HEK293 (cell line): ENCODE results near the gene ZNF436.

ENCODE experiments used
- IKZF3 ChIP-seq: fragments of 450-650 bp; IDR thresholded peaks from 2 replicates; pipeline ENCODE4 v1.5.0; 2018; ENCODE audit warnings: missing biosample characterization, mild to moderate bottlenecking, missing genetic modification characterization, moderate library complexity
- INSM2 ChIP-seq: fragments of 450-650 bp; formaldehyde crosslinking; IDR thresholded peaks from 2 replicates; pipeline ENCODE4 v1.5.1; 2016; ENCODE audit warnings: missing biosample characterization, missing genetic modification characterization
- KLF17 ChIP-seq: fragments of 450-650 bp; formaldehyde crosslinking; IDR thresholded peaks from 2 replicates; pipeline ENCODE4 v1.5.1; 2016; ENCODE audit warnings: missing biosample characterization, missing genetic modification characterization
- PRDM1 ChIP-seq: fragments of 450-650 bp; formaldehyde crosslinking; IDR thresholded peaks from 2 replicates; pipeline ENCODE4; 2016; ENCODE audit warnings: missing biosample characterization, missing genetic modification characterization
- RBAK ChIP-seq: fragments of 450-650 bp; formaldehyde crosslinking; IDR thresholded peaks from 2 replicates; pipeline ENCODE4 v1.5.1; 2016; ENCODE audit warnings: missing biosample characterization, missing genetic modification characterization
- ZBTB17 ChIP-seq: fragments of 450-650 bp; formaldehyde crosslinking; IDR thresholded peaks from 2 replicates; pipeline ENCODE4 v1.5.1; 2016; ENCODE audit warnings: missing biosample characterization, missing genetic modification characterization
- ZBTB49 ChIP-seq: fragments of 450-650 bp; formaldehyde crosslinking; IDR thresholded peaks from 2 replicates; pipeline ENCODE4 v1.5.1; 2016; ENCODE audit warnings: missing biosample characterization, missing genetic modification characterization, low read depth
- ZFP69B ChIP-seq: fragments of 450-650 bp; formaldehyde crosslinking; IDR thresholded peaks from 2 replicates; pipeline ENCODE4 v1.5.1; 2016; ENCODE audit warnings: missing biosample characterization, missing genetic modification characterization
- ZNF184 ChIP-seq: fragments of 450-650 bp; IDR thresholded peaks from 2 replicates; pipeline ENCODE4 v1.5.1; 2018; ENCODE audit warnings: missing biosample characterization, mild to moderate bottlenecking, missing genetic modification characterization
- ZNF223 ChIP-seq: fragments of 450-650 bp; formaldehyde crosslinking; IDR thresholded peaks from 2 replicates; pipeline ENCODE4 v1.5.1; 2016; ENCODE audit warnings: missing biosample characterization, missing genetic modification characterization
- ZNF449 ChIP-seq: fragments of 450-650 bp; formaldehyde crosslinking; IDR thresholded peaks from 2 replicates; pipeline ENCODE4 v1.5.1; 2017; ENCODE audit warnings: missing biosample characterization, mild to moderate bottlenecking, missing genetic modification characterization, moderate library complexity
- ZNF530 ChIP-seq: fragments of 450-650 bp; formaldehyde crosslinking; IDR thresholded peaks from 2 replicates; pipeline ENCODE4 v1.5.1; 2016; ENCODE audit warnings: low read depth, missing biosample characterization, missing genetic modification characterization
- ZNF561 ChIP-seq: fragments of 450-650 bp; IDR thresholded peaks from 2 replicates; pipeline ENCODE4 v1.5.1; 2018; ENCODE audit warnings: missing biosample characterization, missing genetic modification characterization, borderline replicate concordance
- ZNF654 ChIP-seq: fragments of 450-650 bp; formaldehyde crosslinking; IDR thresholded peaks from 2 replicates; pipeline ENCODE4 v1.5.1; 2016; ENCODE audit warnings: low read depth, missing biosample characterization, missing genetic modification characterization
- ZSCAN4 ChIP-seq: fragments of 450-650 bp; formaldehyde crosslinking; IDR thresholded peaks from 2 replicates; pipeline ENCODE4 v1.5.1; 2017; ENCODE audit warnings: missing biosample characterization, missing genetic modification characterization
- TF ChIP-seq, protein P1 (sequence below): fragments of 450-650 bp; formaldehyde crosslinking; IDR thresholded peaks from 2 replicates; pipeline ENCODE4 v1.5.1; 2016; ENCODE audit warnings: missing biosample characterization, missing genetic modification characterization
- TF ChIP-seq, protein P2 (sequence below): fragments of 450-650 bp; formaldehyde crosslinking; IDR thresholded peaks from 2 replicates; pipeline ENCODE4 v1.5.1; 2016; ENCODE audit warnings: missing biosample characterization, missing genetic modification characterization
- TF ChIP-seq, protein P3 (sequence below): fragments of 450-650 bp; formaldehyde crosslinking; IDR thresholded peaks from 2 replicates; pipeline ENCODE4 v1.5.1; 2016; ENCODE audit warnings: missing biosample characterization, missing genetic modification characterization, low read depth
- TF ChIP-seq, protein P4 (sequence below): fragments of 450-650 bp; formaldehyde crosslinking; optimal IDR thresholded peaks from 2 replicates; pipeline ENCODE3; 2016; ENCODE audit warnings: missing biosample characterization, mild to moderate bottlenecking, missing genetic modification characterization
- TF ChIP-seq, protein P5 (sequence below): fragments of 450-650 bp; formaldehyde crosslinking; IDR thresholded peaks from 2 replicates; pipeline ENCODE4 v1.5.1; 2016; ENCODE audit warnings: missing biosample characterization, missing genetic modification characterization

Gene ZNF436

GRCh38 chr1:23403735-23404486 is 34.3 kb upstream of the ZNF436 start (continued):
- TF ChIP-seq ZNF449 (tag by site-specific recombination) (0 out of 2 replicates have a peak, but pooled peaks have one; percentile 32), INSM2 (peak; percentile 86), ZSCAN4 (no peak), ZBTB49 (tag by site-specific recombination) (no peak), ZFP69B (tag by site-specific recombination) (peak; percentile 78), KLF17 (tag by site-specific recombination) (0 out of 2 replicates have a peak, but pooled peaks have one; percentile 52), RBAK (no peak), ZNF184 (tag by site-specific recombination) (peak; percentile 37; the same call in 1 of the 2 replicates), ZNF530 (no peak), ZNF223 (tag by site-specific recombination) (peak; percentile 89; the same call in 1 of the 2 replicates), PRDM1 (tag by site-specific recombination) (peak; percentile 98), IKZF3 (tag by site-specific recombination) (peak; percentile 95), ZNF561 (tag by site-specific recombination) (peak; percentile 85; the same call in 1 of the 2 replicates), ZNF654 (tag by site-specific recombination) (peak; percentile 70), ZBTB17 (tag by site-specific recombination) (peak; percentile 93)
- TF ChIP-seq, protein P1, sequence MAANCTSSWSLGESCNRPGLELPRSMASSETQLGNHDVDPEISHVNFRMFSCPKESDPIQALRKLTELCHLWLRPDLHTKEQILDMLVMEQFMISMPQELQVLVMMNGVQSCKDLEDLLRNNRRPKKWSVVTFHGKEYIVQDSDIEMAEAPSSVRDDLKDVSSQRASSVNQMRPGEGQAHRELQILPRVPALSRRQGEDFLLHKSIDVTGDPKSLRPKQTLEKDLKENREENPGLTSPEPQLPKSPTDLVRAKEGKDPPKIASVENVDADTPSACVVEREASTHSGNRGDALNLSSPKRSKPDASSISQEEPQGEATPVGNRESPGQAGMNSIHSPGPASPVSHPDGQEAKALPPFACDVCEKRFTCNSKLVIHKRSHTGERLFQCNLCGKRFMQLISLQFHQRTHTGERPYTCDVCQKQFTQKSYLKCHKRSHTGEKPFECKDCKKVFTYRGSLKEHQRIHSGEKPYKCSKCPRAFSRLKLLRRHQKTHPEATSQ: no peak
- TF ChIP-seq, protein P2, sequence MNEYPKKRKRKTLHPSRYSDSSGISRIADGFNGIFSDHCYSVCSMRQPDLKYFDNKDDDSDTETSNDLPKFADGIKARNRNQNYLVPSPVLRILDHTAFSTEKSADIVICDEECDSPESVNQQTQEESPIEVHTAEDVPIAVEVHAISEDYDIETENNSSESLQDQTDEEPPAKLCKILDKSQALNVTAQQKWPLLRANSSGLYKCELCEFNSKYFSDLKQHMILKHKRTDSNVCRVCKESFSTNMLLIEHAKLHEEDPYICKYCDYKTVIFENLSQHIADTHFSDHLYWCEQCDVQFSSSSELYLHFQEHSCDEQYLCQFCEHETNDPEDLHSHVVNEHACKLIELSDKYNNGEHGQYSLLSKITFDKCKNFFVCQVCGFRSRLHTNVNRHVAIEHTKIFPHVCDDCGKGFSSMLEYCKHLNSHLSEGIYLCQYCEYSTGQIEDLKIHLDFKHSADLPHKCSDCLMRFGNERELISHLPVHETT (tag by site-specific recombination): no peak
- TF ChIP-seq, protein P3, sequence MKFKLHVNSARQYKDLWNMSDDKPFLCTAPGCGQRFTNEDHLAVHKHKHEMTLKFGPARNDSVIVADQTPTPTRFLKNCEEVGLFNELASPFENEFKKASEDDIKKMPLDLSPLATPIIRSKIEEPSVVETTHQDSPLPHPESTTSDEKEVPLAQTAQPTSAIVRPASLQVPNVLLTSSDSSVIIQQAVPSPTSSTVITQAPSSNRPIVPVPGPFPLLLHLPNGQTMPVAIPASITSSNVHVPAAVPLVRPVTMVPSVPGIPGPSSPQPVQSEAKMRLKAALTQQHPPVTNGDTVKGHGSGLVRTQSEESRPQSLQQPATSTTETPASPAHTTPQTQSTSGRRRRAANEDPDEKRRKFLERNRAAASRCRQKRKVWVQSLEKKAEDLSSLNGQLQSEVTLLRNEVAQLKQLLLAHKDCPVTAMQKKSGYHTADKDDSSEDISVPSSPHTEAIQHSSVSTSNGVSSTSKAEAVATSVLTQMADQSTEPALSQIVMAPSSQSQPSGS (tag by site-specific recombination): no peak
- TF ChIP-seq, protein P4, sequence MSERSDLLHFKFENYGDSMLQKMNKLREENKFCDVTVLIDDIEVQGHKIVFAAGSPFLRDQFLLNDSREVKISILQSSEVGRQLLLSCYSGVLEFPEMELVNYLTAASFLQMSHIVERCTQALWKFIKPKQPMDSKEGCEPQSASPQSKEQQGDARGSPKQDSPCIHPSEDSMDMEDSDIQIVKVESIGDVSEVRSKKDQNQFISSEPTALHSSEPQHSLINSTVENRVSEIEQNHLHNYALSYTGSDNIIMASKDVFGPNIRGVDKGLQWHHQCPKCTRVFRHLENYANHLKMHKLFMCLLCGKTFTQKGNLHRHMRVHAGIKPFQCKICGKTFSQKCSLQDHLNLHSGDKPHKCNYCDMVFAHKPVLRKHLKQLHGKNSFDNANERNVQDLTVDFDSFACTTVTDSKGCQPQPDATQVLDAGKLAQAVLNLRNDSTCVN: peak; percentile 38
- TF ChIP-seq, protein P5, sequence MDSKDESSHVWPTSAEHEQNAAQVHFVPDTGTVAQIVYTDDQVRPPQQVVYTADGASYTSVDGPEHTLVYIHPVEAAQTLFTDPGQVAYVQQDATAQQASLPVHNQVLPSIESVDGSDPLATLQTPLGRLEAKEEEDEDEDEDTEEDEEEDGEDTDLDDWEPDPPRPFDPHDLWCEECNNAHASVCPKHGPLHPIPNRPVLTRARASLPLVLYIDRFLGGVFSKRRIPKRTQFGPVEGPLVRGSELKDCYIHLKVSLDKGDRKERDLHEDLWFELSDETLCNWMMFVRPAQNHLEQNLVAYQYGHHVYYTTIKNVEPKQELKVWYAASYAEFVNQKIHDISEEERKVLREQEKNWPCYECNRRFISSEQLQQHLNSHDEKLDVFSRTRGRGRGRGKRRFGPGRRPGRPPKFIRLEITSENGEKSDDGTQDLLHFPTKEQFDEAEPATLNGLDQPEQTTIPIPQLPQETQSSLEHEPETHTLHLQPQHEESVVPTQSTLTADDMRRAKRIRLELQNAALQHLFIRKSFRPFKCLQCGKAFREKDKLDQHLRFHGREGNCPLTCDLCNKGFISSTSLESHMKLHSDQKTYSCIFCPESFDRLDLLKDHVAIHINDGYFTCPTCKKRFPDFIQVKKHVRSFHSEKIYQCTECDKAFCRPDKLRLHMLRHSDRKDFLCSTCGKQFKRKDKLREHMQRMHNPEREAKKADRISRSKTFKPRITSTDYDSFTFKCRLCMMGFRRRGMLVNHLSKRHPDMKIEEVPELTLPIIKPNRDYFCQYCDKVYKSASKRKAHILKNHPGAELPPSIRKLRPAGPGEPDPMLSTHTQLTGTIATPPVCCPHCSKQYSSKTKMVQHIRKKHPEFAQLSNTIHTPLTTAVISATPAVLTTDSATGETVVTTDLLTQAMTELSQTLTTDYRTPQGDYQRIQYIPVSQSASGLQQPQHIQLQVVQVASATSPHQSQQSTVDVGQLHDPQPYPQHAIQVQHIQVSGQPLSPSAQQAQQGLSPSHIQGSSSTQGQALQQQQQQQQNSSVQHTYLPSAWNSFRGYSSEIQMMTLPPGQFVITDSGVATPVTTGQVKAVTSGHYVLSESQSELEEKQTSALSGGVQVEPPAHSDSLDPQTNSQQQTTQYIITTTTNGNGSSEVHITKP (tag by site-specific recombination): peak; percentile 98
